ENCODE results near the gene SLC6A5. TPM values are rescaled to one million over a fixed set of nuclear protein-coding genes. Genes with fewer than 3 reads are reported as not detected.

Gene SLC6A5
- total RNA-seq, 1 experiment from 2014 or later: not detected

DNA sequence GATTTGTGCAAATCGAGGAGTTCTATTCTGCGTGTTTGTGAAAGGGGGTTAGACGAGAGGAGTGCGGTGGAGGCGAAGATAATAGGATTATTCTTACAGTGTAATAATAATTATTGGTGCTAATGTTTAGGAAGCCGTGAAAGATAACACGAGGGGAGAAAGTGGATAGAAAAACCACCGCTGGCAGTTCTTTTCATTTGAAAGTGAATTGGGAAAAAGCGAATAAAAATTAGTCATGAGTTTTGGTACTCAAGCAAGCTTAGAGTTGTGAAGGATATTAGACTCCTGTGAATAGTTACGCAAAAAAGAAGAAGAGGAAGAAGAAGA lies 575 bp downstream of the SLC6A5 start:
- no peaks in the 10 kb centered on the region for H3K27me3 ChIP-seq (ENCODE audit: low read length)
- H3K9me3 ChIP-seq (ENCODE audit: low read length): no peaks in the 10 kb centered on the region

DNA sequence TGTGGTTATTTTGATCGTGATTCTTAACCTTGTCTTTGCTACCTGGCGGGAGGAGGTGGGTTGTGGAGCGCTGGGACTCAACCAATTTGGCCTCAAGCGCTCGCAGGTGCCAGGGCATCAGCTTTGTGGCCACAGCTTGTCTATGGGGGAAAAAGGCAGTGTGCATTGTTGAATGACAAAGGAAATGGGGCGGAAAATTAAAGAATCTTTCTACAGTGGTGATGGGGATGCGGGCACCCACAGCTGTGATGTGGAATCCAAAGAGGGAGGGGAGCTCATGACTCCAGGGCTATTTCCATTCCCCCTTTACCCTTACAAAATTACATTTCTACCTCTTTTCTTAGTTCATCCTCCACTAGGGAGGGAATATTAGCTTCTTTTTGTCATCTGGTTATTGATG lies 1.1 kb downstream of the SLC6A5 start:
- Histone ChIP-seq H3K9me2 (replicated peaks; ENCODE audit: insufficient read depth, low read length) (no peaks in the 10 kb centered on the region), H3K36me3 (ENCODE audit: insufficient read depth, low read length) (no peaks in the 10 kb centered on the region), H2AFZ (ENCODE audit: low read length) (no peak overlapping the region), H3K9ac (ENCODE audit: low read length) (no peak overlapping the region), H3K9me3 (ENCODE audit: low read length) (no peaks in the 10 kb centered on the region), H3K4me1 (ENCODE audit: low read length) (no peaks in the 10 kb centered on the region), H3K4me3 (ENCODE audit: low read length) (no peak overlapping the region), H3K4me2 (ENCODE audit: low read depth, low read length, poor library complexity, severe bottlenecking) (no peak overlapping the region), H4K20me1 (ENCODE audit: insufficient read depth, low read depth, low read length) (no peaks in the 10 kb centered on the region), H3K79me2 (ENCODE audit: low read length) (no peaks in the 10 kb centered on the region), H3K27ac (ENCODE audit: low read length) (no peak overlapping the region), H3K27me3 (ENCODE audit: low read length) (no peaks in the 10 kb centered on the region)
- no peak for DNase-seq

More for the DNA sequence above, 575 bp downstream of the SLC6A5 start:
- H3K9ac ChIP-seq (ENCODE audit: low read length): no peak overlapping the region
- no peaks in the 10 kb centered on the region for H3K79me2 ChIP-seq (ENCODE audit: low read length)
- no peak for DNase-seq
- no peaks in the 10 kb centered on the region for H4K20me1 ChIP-seq (ENCODE audit: insufficient read depth, low read depth, low read length)
- no peaks in the 10 kb centered on the region for H3K9me2 ChIP-seq (replicated peaks; ENCODE audit: insufficient read depth, low read length)
- H3K27ac ChIP-seq (ENCODE audit: low read length): no peak overlapping the region
- H3K4me3 ChIP-seq (ENCODE audit: low read length): no peak overlapping the region
- H3K36me3 ChIP-seq (ENCODE audit: insufficient read depth, low read length): no peaks in the 10 kb centered on the region
- H2AFZ ChIP-seq (ENCODE audit: low read length): no peak overlapping the region
- no peaks in the 10 kb centered on the region for H3K4me1 ChIP-seq (ENCODE audit: low read length)
- H3K4me2 ChIP-seq (ENCODE audit: low read depth, low read length, poor library complexity, severe bottlenecking): no peak overlapping the region

DNA sequence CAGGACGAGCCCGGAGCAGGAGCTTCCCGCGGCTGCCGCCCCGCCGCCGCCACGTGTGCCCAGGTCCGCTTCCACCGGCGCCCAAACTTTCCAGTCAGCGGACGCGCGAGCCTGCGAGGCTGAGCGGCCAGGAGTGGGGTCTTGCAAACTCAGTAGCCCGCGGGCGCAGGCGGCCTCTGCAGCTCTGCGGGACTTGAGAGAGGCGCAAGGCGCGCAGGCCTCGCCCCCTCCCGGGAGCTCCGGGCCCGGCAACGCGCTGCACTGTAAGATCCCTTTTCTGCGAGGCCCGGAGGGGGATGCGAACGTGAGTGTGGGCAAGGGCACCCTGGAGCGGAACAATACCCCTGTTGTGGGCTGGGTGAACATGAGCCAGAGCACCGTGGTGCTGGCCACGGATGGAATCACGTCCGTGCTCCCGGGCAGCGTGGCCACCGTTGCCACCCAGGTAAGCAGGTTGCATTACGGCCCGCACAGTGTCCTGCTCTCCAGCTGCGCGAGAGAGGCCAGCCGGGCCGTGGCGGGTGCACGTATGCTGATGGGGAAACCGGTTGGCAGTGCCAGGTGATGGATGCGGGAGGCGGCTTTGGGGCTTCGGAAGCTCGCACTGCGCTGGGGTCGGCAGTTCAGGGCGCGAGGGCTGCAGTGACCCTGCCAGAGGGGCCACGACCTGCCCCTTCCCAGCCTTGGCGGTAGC lies 2.0 kb downstream of the SLC6A5 start:
- H3K4me3 ChIP-seq (ENCODE audit: low read length): no peak overlapping the region
- no peak for DNase-seq
- no peaks in the 10 kb centered on the region for H3K9me2 ChIP-seq (replicated peaks; ENCODE audit: insufficient read depth, low read length)
- no peaks in the 10 kb centered on the region for H3K4me1 ChIP-seq (ENCODE audit: low read length)
- no peak overlapping the region for H3K9ac ChIP-seq (ENCODE audit: low read length)
- no peak overlapping the region for H2AFZ ChIP-seq (ENCODE audit: low read length)
- H3K27me3 ChIP-seq (ENCODE audit: low read length): no peaks in the 10 kb centered on the region
- H3K4me2 ChIP-seq (ENCODE audit: low read depth, low read length, poor library complexity, severe bottlenecking): no peak overlapping the region
- no peaks in the 10 kb centered on the region for H3K79me2 ChIP-seq (ENCODE audit: low read length)
- no peak overlapping the region for H3K27ac ChIP-seq (ENCODE audit: low read length)
- no peaks in the 10 kb centered on the region for H3K36me3 ChIP-seq (ENCODE audit: insufficient read depth, low read length)
- H3K9me3 ChIP-seq (ENCODE audit: low read length): no peaks in the 10 kb centered on the region
- no peaks in the 10 kb centered on the region for H4K20me1 ChIP-seq (ENCODE audit: insufficient read depth, low read depth, low read length)

DNA sequence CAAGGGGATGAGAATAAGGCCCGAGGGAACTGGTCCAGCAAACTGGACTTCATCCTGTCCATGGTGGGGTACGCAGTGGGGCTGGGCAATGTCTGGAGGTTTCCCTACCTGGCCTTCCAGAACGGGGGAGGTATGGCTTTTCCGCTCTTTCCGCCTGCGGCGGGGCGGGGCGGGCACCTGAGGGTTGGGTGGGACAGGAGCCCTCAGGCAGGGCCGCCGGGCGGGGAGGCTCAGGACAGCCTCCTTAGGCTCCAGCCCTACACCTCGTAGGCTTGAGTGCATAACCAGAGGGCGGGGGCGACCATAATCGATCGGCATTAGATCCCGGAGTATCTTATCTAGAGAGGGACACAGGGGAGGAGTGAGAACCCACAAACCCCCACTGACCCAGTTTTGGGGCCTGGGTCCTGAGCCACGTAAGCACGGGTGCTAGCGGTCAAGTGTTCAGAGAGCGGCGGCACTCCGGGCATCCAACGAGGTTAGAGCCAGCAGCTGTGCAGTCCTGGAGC lies 4.9 kb downstream of the SLC6A5 start:
- Histone ChIP-seq H3K9me2 (replicated peaks; ENCODE audit: insufficient read depth, low read length) (no peaks in the 10 kb centered on the region), H3K4me3 (ENCODE audit: low read length) (no peak overlapping the region), H2AFZ (ENCODE audit: low read length) (no peak overlapping the region), H3K79me2 (ENCODE audit: low read length) (no peaks in the 10 kb centered on the region), H3K9ac (ENCODE audit: low read length) (no peak overlapping the region), H3K27ac (ENCODE audit: low read length) (no peak overlapping the region), H3K4me1 (ENCODE audit: low read length) (no peaks in the 10 kb centered on the region; the same call in 1 of the 2 replicates), H3K27me3 (ENCODE audit: low read length) (no peaks in the 10 kb centered on the region), H3K36me3 (ENCODE audit: insufficient read depth, low read length) (no peaks in the 10 kb centered on the region), H3K9me3 (ENCODE audit: low read length) (no peaks in the 10 kb centered on the region), H3K4me2 (ENCODE audit: low read depth, low read length, poor library complexity, severe bottlenecking) (no peak overlapping the region), H4K20me1 (ENCODE audit: insufficient read depth, low read depth, low read length) (no peaks in the 10 kb centered on the region)
- DNase-seq: no peak

DNA sequence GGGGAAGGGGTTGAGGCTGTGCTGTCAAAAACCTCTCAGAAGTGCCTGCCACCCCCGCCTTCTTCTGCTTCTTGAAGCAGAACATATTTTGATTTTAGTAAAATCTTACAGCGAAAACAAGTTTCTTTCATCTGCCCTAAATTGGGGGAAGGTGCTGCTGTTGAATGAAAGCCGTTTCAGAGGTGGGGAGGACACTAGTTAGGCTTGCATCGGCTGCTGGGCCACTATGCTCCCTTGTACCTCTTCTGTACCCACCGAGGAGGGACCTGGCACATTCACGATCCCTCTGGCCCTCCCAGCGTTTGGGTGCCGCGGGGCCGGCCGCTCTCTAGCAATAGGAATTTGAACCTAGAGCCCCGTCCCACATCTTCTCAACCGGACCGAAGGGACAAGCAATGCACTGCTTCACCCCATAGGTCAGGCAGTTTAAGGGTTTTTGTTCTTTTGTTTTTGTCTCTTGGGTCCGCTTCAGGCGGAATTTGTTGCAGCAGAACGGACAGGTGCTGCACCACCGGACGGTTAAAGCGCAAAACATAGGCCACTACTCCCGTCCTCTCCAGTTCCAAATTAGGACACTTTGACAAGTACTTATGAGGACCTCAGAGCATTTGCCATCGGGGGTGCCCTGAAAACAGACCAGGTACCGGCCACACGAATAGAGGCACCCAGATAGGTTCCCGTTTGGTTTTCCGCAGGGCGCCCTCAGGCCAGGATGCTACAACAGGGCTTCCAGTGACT lies 5.6 kb downstream of the SLC6A5 start:
- Histone ChIP-seq H3K4me1 (ENCODE audit: low read length) (peaks cover 7% of the 10 kb centered on the region), H3K9ac (ENCODE audit: low read length) (no peak overlapping the region), H2AFZ (ENCODE audit: low read length) (no peak overlapping the region), H3K9me3 (ENCODE audit: low read length) (no peaks in the 10 kb centered on the region), H3K4me3 (ENCODE audit: low read length) (no peak overlapping the region), H4K20me1 (ENCODE audit: insufficient read depth, low read depth, low read length) (no peaks in the 10 kb centered on the region), H3K4me2 (ENCODE audit: low read depth, low read length, poor library complexity, severe bottlenecking) (no peak overlapping the region), H3K27me3 (ENCODE audit: low read length) (no peaks in the 10 kb centered on the region), H3K27ac (ENCODE audit: low read length) (no peak overlapping the region), H3K9me2 (replicated peaks; ENCODE audit: insufficient read depth, low read length) (no peaks in the 10 kb centered on the region), H3K79me2 (ENCODE audit: low read length) (no peaks in the 10 kb centered on the region), H3K36me3 (ENCODE audit: insufficient read depth, low read length) (no peaks in the 10 kb centered on the region)
- DNase-seq: no peak

DNA sequence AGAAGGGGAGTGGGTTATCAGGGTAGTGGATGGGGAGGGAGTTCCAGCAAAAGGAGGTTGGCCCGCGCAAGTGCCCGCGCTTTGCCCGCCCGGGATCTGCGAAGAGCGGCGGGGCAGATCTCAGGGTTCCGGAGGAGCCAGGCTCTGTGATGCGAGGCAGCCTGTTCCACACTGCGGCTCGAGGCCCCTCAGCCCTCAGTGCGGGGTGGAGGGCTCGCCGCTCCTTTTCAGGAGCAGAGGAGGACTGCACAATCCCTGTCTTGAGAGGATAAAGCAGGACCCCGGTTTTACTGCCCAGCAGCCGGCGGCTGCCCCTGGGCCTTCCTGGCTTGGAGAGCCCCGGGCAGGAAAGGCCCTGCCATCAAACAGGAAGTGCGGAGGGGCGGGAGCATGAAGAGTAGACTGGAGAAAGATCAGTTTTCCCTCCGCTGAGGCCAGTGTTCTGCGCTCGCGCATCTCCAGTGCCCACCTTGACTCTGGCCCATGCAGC lies 6.2 kb downstream of the SLC6A5 start:
- no peak for DNase-seq
- H3K79me2 ChIP-seq (ENCODE audit: low read length): no peaks in the 10 kb centered on the region
- H3K27me3 ChIP-seq (ENCODE audit: low read length): no peaks in the 10 kb centered on the region

DNA sequence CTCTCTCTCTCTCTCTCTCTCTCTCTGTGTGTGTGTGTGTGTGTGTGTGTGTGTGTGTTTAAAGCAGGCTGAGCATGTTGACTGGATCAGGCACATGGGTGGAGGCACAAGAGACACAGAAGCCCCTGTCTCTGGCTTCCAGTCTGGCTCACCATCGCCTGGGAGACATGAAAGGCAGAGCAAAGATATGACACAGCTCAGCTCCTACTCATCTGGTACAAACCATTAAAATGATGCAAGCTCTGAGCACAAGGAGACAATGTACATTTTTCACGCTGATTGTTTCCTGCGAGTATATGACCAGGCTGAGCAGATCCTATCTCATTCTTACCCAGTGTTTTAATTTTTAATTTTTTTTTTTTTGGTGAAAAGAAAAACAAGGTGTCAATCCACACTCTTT lies 9.5 kb downstream of the SLC6A5 start:
- H3K4me2 ChIP-seq (ENCODE audit: low read depth, low read length, poor library complexity, severe bottlenecking): no peak overlapping the region
- H3K9ac ChIP-seq (ENCODE audit: low read length): no peak overlapping the region
- DNase-seq: no peak
- H3K36me3 ChIP-seq (ENCODE audit: insufficient read depth, low read length): no peaks in the 10 kb centered on the region
- no peak overlapping the region for H3K27ac ChIP-seq (ENCODE audit: low read length)
- no peak overlapping the region for H2AFZ ChIP-seq (ENCODE audit: low read length)
- no peaks in the 10 kb centered on the region for H3K27me3 ChIP-seq (ENCODE audit: low read length)
- H3K4me1 ChIP-seq (ENCODE audit: low read length): peaks cover 17% of the 10 kb centered on the region
- H3K9me3 ChIP-seq (ENCODE audit: low read length): no peaks in the 10 kb centered on the region
- no peaks in the 10 kb centered on the region for H3K9me2 ChIP-seq (replicated peaks; ENCODE audit: insufficient read depth, low read length)
- H3K4me3 ChIP-seq (ENCODE audit: low read length): no peak overlapping the region
- H3K79me2 ChIP-seq (ENCODE audit: low read length): no peaks in the 10 kb centered on the region
- no peaks in the 10 kb centered on the region for H4K20me1 ChIP-seq (ENCODE audit: insufficient read depth, low read depth, low read length)

More for the DNA sequence above, 6.2 kb downstream of the SLC6A5 start:
- Histone ChIP-seq H3K4me3 (ENCODE audit: low read length) (no peak overlapping the region), H3K36me3 (ENCODE audit: insufficient read depth, low read length) (no peaks in the 10 kb centered on the region), H3K9me3 (ENCODE audit: low read length) (no peaks in the 10 kb centered on the region), H2AFZ (ENCODE audit: low read length) (no peak overlapping the region), H3K9me2 (replicated peaks; ENCODE audit: insufficient read depth, low read length) (no peaks in the 10 kb centered on the region), H4K20me1 (ENCODE audit: insufficient read depth, low read depth, low read length) (no peaks in the 10 kb centered on the region), H3K27ac (ENCODE audit: low read length) (no peak overlapping the region), H3K4me2 (ENCODE audit: low read depth, low read length, poor library complexity, severe bottlenecking) (no peak overlapping the region), H3K9ac (ENCODE audit: low read length) (no peak overlapping the region), H3K4me1 (ENCODE audit: low read length) (peaks cover 12% of the 10 kb centered on the region)

Data from Karpas-422 (cell line).